Lung microvascular endothelial cell (primary cell): Measurements from ENCODE around the gene RAD9B. TPM values are rescaled to one million over a fixed set of nuclear protein-coding genes. Genes with fewer than 3 reads are reported as not detected.

Experiments used
- DNase-seq, 2 donors: peaks; one replicate each; pipeline versions ENCODE4 v3.0.0 to v3.0.0-alpha.2; 2010; ENCODE audit warnings: low read depth in 2 of 2
- total RNA-seq: library from RNA; depleted of rRNA; stranded (reverse); fragments of >200 nt; gene quantifications from 2 replicates; pipeline ENCODE4 v1.2.1, GENCODE V29; 2014

Gene RAD9B
- total RNA-seq, 1 donor from 2014 or later, result 0.40 TPM

DNA sequence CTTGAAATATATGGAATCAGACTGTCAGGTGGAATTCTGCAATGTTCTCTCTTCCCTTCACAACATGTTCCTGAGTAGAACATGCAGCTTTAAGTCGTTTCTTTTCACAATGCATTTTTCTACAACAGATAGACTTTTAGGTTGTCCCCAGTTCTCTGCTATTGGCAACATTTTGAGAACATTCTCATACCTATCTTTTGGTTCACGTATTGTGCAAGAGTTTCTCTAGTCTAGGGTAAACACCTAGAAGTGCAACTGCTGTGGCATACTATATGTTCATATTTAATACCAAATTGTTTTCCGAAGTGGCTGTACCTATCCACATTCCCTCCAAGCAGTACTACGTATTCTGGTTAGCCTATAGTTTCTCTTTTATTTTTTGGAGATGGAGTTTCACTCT lies 48.9 kb downstream of the RAD9B start:
- no peak for DNase-seq

Other genes starting within 250 kb of the RAD9B start
- 71.3 and 113 TPM in 2 replicates for gene ATP2A2, start 221.1 kb upstream of the RAD9B start, total RNA-seq
- 24.6 and 37.1 TPM in 2 replicates for gene ANAPC7, start 98.6 kb upstream of the RAD9B start, total RNA-seq
- 182 and 207 TPM in 2 replicates for gene ARPC3, start 52.0 kb upstream of the RAD9B start, total RNA-seq
- 15.7 and 18.1 TPM in 2 replicates for gene GPN3, start 34.1 kb upstream of the RAD9B start, total RNA-seq
- gene FAM216A, start 33.5 kb upstream of the RAD9B start, total RNA-seq, result 9.4 and 9.7 TPM in 2 replicates
- gene VPS29, start 220 bp upstream of the RAD9B start, total RNA-seq, result 42.9 and 47.2 TPM in 2 replicates
- gene PPTC7, start 81.0 kb downstream of the RAD9B start, total RNA-seq, result 5.7 and 8.3 TPM in 2 replicates
- gene TCTN1, start 111.8 kb downstream of the RAD9B start, total RNA-seq, result 7.0 and 9.7 TPM in 2 replicates
- gene HVCN1, start 186.8 kb downstream of the RAD9B start, total RNA-seq, result 2.2 and 5.0 TPM in 2 replicates
- gene PPP1CC, start 240.6 kb downstream of the RAD9B start, total RNA-seq, result 62.9 and 85.9 TPM in 2 replicates